GM12865 (cell line): Measurements from ENCODE around the gene HGD.

Source experiments
- DNase-seq: peaks from one replicate; pipeline ENCODE4 v3.0.0; 2010; ENCODE audit warnings: low read depth
- H3K4me3 ChIP-seq: 2 replicates; pipeline ENCODE4 v1.5.1; 2011; ENCODE audit warnings: mild to moderate bottlenecking, low read depth, low read length, control low read depth
- TF ChIP-seq, protein P1 (sequence below): IDR thresholded peaks from 2 replicates; pipeline ENCODE4 v1.5.1; 2011; ENCODE audit warnings: low read length, control low read depth, low read depth, inconsistent platforms; ENCODE audit not compliant: insufficient read depth; ENCODE audit errors: missing control alignments

Gene HGD

DNA sequence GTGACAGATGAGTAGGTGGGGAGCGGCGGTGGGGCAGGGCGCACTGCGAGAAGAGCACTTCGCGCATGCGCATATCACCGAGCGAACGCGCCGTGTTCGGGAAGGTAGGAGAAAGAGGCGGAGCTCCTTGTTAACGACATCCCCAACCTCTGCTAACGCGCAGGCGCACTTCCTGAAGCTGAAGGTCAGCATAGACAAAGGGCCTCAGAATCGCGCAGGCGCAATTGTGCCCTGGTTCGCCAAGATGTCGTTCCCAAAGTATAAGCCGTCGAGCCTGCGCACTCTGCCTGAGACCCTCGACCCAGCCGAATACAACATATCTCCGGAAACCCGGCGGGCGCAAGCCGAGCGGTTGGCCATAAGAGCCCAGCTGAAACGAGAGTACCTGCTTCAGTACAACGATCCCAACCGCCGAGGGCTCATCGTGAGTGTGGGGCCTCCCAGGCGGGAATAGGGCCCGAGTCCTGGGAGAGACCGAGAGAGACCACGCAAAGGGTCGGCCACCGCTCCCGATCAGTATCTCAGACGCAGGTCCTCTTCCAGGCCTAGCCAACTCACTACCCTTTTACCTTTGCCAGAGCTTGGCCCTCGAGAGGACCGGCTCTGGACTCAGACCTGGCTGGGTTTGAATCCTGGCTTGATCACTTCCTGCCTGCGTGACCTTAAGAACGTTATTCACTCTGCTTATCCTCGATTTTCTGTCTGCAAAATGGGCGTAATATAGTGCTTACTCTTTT is 85.8 kb downstream of the HGD start, which contains the start of gene NDUFB4:
NDUFB4 (plus strand) TSS at position 221 of the 737 bp plus-strand sequence; CDS start at position 245, 24 bp downstream.
- peak; percentile 99 for DNase-seq
- peak within 1 kb of the TSS; percentile 92 for H3K4me3 ChIP-seq
- TF ChIP-seq, protein P1, sequence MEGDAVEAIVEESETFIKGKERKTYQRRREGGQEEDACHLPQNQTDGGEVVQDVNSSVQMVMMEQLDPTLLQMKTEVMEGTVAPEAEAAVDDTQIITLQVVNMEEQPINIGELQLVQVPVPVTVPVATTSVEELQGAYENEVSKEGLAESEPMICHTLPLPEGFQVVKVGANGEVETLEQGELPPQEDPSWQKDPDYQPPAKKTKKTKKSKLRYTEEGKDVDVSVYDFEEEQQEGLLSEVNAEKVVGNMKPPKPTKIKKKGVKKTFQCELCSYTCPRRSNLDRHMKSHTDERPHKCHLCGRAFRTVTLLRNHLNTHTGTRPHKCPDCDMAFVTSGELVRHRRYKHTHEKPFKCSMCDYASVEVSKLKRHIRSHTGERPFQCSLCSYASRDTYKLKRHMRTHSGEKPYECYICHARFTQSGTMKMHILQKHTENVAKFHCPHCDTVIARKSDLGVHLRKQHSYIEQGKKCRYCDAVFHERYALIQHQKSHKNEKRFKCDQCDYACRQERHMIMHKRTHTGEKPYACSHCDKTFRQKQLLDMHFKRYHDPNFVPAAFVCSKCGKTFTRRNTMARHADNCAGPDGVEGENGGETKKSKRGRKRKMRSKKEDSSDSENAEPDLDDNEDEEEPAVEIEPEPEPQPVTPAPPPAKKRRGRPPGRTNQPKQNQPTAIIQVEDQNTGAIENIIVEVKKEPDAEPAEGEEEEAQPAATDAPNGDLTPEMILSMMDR, result no peak

DNA sequence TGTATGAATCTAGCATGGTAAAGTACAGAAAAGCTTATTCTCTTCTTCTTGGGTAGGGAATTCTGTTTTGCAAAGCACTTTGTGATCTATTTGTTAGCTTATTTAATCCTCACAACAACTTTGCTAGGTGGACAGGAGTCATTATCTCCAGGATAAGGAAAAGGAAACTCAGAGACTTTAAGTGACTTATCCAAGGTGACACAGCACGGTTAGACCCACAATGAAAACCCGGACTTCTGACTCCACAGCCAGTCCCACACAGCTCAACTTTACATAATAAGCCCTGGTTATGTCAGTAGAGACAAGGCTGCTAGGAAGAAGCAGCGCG is 86.3 kb downstream of the HGD start:
- DNase-seq, result no peak
- peak overlapping the region; percentile 92 for H3K4me3 ChIP-seq
- TF ChIP-seq, protein P1, result no peak

DNA sequence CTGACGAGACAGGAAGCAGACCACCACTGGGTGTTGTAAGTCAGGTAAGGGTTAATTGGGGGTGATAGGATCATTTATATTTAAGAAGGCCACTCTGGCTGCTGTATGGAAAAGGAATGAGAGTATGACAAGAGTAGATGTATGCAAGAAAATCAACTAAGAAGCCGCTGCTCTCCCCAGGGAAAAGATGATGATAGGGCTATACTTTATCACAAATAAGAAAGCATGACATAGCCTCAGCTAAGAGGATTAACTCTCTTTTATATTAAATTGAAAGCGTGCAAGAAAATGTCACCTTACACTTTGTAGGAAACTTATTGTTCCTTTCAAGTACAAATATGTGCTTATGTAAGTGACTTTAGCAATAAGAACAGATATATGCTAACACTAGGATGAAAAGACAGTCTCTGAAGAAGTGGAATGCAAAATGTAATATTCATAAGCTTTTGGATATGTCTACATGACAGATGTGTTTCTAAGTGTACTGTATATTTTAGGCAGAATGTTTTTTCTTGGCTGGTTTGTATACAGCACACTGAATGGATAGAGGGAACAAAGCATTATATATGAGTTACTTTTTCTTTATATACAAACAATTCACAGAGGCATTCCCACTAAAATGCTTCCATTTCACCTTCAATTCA is 94.6 kb downstream of the HGD start:
- no peak overlapping the region for H3K4me3 ChIP-seq
- DNase-seq, result no peak
- TF ChIP-seq, protein P1, result no peak
